22Rv1 (cell line): Measurements from ENCODE around the gene DOK6.

Experiments used
- CTCF ChIP-seq: fragments of 450-650 bp; IDR thresholded peaks from 2 replicates; pipeline ENCODE4 v1.5.1; 2017; ENCODE audit warnings: mild to moderate bottlenecking
- ZFX ChIP-seq: fragments of 450-650 bp; IDR thresholded peaks from 2 replicates; pipeline ENCODE4 v1.6.1; 2017; ENCODE audit warnings: antibody characterized with exemption, borderline replicate concordance

- TF ChIP-seq CTCF (no peak), ZFX (no peak)
Observed at GRCh38 chr18:69804776-69805501, 404.3 kb downstream of the DOK6 start.
